RWPE1 (cell line): ENCODE results near the gene INSR.
"Not testable (repeated sequence)": the region's sequence is repeated elsewhere in the genome, so short reads cannot be mapped to it uniquely, and the experiment has no call there.

ENCODE experiments used
- CTCF ChIA-PET: fragments of 350-600 bp; sonication (Branson Sonifier 250); formaldehyde crosslinking; extraction: SDS; loops from one replicate; lab custom pipeline; 2021; lab: Yijun Ruan, JAX
- POLR2A ChIA-PET: fragments of 400-600 bp; formaldehyde crosslinking; extraction: SDS; loops from one replicate; lab custom pipeline; 2020; ENCODE audit warnings: antibody characterized with exemption; ENCODE audit not compliant: low non-redundant PET; lab: Yijun Ruan, JAX
- DNase-seq: peaks from one replicate; pipeline ENCODE4 v3.0.0; 2012; ENCODE audit warnings: low spot score
- H3K27ac ChIP-seq: fragments of 450-650 bp; 2 replicates; pipeline ENCODE4 v1.5.1; 2017
- TF ChIP-seq, protein P1 (sequence below): fragments of 450-650 bp; conservative IDR thresholded peaks from 2 replicates; pipeline ENCODE4 v1.5.1; 2017; ENCODE audit warnings: low read depth, mild to moderate bottlenecking

Gene INSR

DNA sequence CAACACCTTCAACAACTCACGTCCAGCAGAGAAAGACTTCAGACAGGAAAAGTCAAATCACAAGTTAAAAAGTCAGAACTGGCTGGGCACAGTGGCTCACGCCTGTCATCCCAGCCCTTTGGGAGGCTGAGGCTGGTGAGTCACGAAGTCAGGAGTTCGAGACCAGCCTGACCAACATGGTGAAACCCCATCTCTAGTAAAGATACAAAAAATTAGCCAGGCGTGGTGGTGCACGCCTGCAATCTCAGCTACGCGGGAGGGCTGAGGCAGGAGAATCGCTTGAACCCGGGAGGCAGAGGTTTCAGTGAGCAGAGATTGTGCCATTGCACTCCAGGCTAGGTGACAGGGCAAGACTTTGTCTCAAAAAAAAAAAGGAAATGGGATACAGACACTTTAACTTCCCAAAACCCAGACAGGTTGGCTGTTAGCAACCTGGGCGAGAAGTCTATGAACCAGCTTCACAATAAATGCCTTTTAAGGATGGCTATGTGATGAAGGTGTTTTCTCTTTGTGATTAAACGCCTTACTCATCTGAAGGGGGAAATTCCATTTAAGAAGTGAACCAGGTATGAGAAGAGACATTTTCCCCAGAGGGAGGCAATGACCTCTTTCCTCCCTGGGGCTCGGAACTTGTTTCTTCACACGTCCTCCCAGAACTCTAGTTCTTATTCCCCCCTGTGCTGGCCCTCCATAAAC is 80.4 kb downstream of the INSR start:
- TF ChIP-seq, protein P1, sequence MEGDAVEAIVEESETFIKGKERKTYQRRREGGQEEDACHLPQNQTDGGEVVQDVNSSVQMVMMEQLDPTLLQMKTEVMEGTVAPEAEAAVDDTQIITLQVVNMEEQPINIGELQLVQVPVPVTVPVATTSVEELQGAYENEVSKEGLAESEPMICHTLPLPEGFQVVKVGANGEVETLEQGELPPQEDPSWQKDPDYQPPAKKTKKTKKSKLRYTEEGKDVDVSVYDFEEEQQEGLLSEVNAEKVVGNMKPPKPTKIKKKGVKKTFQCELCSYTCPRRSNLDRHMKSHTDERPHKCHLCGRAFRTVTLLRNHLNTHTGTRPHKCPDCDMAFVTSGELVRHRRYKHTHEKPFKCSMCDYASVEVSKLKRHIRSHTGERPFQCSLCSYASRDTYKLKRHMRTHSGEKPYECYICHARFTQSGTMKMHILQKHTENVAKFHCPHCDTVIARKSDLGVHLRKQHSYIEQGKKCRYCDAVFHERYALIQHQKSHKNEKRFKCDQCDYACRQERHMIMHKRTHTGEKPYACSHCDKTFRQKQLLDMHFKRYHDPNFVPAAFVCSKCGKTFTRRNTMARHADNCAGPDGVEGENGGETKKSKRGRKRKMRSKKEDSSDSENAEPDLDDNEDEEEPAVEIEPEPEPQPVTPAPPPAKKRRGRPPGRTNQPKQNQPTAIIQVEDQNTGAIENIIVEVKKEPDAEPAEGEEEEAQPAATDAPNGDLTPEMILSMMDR = no peak
- CTCF ChIA-PET = no interaction called here
- POLR2A ChIA-PET = no interaction called here
- H3K27ac ChIP-seq = no peak overlapping the region
- DNase-seq = no peak

DNA sequence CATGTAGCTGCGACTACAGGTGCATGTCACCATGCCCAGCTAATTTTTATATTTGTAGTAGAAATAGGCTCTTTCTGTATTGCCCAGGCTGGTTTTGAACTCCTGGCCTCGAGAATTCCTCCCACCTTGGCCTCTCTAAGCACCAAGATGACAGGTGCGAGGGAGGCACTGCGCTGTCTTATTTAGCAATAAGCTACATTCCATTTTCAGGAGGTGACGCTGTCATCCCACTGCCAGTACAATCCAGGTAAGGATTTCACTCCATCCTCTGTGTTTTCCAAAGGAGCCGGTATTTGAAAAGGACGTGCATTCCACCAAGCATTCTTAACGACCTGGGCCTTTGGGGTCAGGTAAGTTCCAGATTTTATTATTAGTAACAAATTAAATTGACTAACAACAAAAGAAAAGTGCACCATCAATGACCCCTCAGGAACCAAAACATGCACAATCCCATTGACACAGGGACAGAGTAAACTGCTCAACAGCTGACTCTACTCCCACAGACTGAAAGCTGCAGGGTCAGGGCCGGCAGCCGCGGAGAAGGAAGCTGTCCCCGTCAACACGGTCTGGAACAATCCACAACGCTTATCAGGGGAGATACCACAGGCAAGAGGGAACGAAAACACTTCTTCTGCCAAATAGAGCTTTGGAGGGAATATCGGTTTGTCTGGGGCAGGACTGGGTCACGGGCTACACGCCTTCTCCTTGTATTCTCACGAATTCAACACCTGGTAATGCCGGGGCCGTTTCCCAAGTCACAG is 82.8 kb downstream of the INSR start:
- ChIA-PET CTCF (interaction anchor here (0.8 kb wide), 1 partner anchor 56 kb away, joined by 3 read pairs; no protein-coding TSS in a partner anchor), POLR2A (interaction anchor here (0.6 kb wide), 1 partner anchor 40 kb away, joined by 3 read pairs; no protein-coding TSS in a partner anchor)
- TF ChIP-seq, protein P1 = no peak
- H3K27ac ChIP-seq = no peak overlapping the region
- no peak for DNase-seq

DNA sequence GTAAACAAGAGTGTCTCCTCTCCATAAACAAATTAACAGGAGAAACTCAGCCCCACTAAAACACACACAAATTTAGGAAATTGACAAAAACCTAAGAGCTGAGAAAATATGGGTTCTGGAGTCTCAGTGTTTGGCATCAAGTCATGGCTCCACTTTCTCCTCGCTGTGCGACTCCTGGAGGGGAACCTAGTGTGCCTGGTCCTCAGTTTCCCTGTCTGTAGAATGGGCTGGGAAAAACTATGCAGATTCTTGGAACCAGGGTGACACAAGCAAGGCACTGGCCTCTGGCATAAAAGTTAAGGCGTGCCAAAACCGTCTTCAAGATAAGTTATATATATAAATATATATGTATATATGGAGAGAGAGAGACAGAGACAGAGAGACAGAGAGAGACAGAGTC is 83.9 kb downstream of the INSR start:
- TF ChIP-seq, protein P1 = no peak
- ChIA-PET POLR2A (no interaction called here), CTCF (interaction anchor here (0.7 to 0.8 kb wide), 2 partner anchors 10 to 44 kb away, joined by 3 to 5 read pairs; no protein-coding TSS in a partner anchor)
- H3K27ac ChIP-seq = no peak overlapping the region
- no peak for DNase-seq

DNA sequence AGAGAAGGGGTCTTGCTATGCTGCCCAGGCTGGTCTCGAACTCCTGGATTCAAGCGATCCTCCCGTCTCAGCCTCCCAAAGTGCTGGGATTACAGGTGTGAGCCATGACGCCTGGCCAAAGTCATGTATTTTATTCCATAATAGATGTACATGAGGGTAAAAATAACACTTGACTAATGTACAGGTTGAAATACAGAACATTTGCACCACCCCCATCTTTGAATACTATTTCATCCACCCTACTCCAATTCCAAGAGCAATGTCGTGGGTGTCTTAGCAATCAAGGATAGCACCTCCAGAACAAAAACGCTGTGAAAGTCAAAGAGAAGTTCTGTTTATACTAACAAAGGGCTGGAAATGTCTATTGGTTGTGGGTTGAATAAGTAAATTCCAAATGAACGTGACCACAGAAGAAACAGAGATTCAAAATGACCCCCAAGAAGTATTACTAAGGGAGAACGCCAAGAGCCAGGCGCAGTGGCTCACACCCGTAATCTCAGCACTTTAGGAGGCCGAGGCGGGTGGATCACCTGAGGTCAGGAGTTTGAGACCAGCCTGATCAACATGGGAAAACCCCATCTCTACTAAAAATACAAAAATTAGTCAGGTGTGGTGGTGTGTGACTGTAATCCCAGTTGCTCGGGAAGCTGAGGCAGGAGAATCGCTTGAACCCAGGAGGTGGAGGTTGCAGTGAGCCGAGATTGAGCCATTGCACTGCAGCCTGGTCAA is 84.5 kb downstream of the INSR start:
- H3K27ac ChIP-seq, DNase-seq, POLR2A ChIA-PET: not testable (repeated sequence)
- CTCF ChIA-PET = interaction anchor here (0.7 to 0.8 kb wide), 2 partner anchors 9 to 45 kb away, joined by 3 to 5 read pairs; no protein-coding TSS in a partner anchor

DNA sequence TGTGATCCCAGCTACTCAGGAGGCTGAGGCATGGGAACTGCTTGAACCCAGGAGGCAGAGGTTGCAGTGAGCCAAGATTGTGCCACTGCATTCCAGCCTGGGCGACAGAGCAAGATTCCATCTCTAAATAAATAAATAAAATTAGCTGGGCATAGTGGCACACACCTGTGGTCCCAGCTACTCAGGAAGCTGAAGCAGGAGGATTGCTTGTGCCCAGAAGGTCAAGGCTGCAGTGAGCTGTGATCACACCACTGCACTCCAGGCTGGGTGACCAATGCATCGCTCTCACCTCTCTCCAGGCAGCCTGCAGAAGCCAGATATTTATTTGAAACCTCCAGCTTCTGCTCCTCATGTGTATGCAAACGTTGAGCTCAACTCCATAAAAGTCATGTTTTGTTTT is 85.2 kb downstream of the INSR start:
- POLR2A ChIA-PET, CTCF ChIA-PET, H3K27ac ChIP-seq, DNase-seq: not testable (repeated sequence)

DNA sequence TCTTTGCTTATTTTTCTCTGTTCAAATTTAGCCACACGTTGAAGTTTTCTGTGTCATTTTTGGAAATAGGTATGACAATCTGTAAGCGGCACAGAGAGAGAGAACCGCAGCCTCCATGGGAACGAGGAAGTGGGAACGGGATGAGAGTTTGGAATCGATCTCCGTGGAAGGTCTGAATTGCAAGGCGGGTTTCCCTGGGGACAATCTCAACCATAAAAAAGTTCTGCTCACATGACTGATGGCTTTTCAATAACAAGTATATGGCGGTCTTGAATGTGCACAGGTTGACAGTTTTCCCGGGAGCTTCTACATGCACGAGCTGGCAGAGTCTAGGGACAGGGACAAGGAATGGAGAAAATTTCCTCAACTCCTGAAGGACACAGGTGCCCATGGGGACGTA is 90.9 kb downstream of the INSR start:
- TF ChIP-seq, protein P1 = no peak
- H3K27ac ChIP-seq = no peak overlapping the region
- DNase-seq = no peak
- ChIA-PET CTCF (no interaction called here), POLR2A (no interaction called here)

DNA sequence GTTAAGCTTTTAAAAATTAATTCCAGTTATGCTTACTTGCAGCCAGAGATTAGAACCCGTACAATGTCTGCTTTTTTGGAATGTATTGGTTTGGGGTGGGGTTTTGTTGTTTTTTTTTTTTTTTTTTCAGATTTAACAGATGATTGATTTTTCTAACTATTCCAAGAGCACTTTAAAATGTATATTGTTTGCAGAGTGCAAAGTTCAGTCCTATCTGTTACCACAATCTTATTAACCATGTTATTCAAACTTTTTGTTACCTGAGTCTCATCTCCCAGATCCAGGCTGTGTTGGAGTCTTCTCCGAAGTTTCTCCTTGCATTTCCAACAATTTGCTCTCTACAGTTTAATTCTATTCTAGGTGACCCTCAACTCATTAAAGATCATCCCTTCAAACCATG is 91.3 kb downstream of the INSR start:
- H3K27ac ChIP-seq = no peak overlapping the region
- POLR2A ChIA-PET = no interaction called here
- no peak for DNase-seq
- CTCF ChIA-PET = no interaction called here
- TF ChIP-seq, protein P1 = no peak
